ENCODE measurements around the gene CBY1.

CBY1 gene

DNA sequence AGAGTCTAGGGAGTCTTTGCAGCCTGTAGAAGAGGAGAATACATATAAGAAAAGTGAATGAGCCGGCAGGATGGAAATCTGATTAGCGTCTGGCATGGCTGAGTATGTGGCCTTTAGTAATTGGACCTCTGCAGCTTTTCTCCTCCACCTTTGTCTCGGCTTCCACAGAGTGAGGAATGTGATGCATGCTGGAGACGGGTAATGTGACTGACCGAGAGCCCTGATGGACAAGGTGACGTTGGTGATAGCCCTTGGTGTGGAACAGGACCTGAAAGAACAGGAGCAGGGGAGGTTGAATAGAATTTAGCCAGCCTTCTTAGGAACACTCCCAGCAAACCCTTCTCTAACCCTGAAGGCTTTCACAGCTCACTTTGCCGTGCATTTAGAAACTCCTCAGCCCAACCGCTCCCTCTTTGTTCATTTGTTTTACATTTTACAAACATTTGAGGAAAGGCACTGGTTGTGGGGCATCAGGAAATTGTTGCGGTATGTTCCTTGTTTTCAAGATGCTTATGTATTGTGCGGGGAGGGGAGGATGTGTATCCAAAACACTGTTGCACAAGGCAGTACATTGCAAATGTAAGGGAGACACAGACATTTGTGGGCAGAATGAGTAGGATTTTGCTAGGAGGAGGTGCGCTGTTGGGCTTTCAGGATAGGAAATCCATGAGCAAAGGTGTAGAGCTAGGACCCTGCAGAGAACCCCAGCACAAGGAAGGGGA, 56.2 kb downstream of the CBY1 start:
- TF ChIP-seq, protein P1, sequence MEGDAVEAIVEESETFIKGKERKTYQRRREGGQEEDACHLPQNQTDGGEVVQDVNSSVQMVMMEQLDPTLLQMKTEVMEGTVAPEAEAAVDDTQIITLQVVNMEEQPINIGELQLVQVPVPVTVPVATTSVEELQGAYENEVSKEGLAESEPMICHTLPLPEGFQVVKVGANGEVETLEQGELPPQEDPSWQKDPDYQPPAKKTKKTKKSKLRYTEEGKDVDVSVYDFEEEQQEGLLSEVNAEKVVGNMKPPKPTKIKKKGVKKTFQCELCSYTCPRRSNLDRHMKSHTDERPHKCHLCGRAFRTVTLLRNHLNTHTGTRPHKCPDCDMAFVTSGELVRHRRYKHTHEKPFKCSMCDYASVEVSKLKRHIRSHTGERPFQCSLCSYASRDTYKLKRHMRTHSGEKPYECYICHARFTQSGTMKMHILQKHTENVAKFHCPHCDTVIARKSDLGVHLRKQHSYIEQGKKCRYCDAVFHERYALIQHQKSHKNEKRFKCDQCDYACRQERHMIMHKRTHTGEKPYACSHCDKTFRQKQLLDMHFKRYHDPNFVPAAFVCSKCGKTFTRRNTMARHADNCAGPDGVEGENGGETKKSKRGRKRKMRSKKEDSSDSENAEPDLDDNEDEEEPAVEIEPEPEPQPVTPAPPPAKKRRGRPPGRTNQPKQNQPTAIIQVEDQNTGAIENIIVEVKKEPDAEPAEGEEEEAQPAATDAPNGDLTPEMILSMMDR (IDR thresholded peaks at IDR 0.05; ENCODE audit: unreplicated experiment in 3 of 3), result no peak
- H3K9me3 Mint-ChIP-seq, result no peaks in the 10 kb centered on the region
- peak overlapping the region in 1 of 3 experiments; percentile 20 for H3K4me3 Mint-ChIP-seq
- peaks cover 74% of the 10 kb centered on the region for H3K4me1 Mint-ChIP-seq
- H3K27ac Mint-ChIP-seq, result peak overlapping the region; percentile 79 to 83 (median 81)
- H3K27me3 Mint-ChIP-seq (ENCODE audit: low read depth), result no peaks in the 10 kb centered on the region
- peaks cover 14% of the 10 kb centered on the region for H3K36me3 Mint-ChIP-seq (ENCODE audit: low read depth)

DNA sequence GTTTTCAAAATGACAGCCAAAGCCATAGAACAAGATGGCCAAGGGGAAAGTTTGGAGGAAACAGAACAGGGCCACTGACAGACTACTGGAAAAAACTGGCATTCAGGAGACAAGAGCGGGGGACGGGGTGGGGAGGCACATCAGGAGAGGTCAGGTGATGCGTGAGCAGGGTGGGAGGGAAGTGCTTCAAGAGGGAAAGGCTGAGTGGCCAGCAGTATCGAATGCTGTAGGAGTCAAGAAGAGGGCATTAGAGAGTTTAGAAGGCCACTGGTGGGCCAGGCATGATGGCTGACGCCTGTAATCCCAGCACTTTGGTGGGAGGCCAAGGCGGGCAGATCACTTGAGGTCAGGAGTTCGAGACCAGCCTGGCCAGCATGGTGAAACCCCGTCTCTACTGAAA, 57.5 kb downstream of the CBY1 start:
- Mint-ChIP-seq H3K4me3 (peak overlapping the region in 1 of 3 experiments; percentile 2), H3K27me3 (ENCODE audit: low read depth) (no peaks in the 10 kb centered on the region), H3K4me1 (peaks cover 73% of the 10 kb centered on the region), H3K36me3 (ENCODE audit: low read depth) (peaks cover 25% of the 10 kb centered on the region), H3K27ac (peak overlapping the region; percentile 79 to 83 (median 81)), H3K9me3 (no peaks in the 10 kb centered on the region)
- TF ChIP-seq, protein P1 (IDR thresholded peaks at IDR 0.05; ENCODE audit: unreplicated experiment in 3 of 3), result no peak

DNA sequence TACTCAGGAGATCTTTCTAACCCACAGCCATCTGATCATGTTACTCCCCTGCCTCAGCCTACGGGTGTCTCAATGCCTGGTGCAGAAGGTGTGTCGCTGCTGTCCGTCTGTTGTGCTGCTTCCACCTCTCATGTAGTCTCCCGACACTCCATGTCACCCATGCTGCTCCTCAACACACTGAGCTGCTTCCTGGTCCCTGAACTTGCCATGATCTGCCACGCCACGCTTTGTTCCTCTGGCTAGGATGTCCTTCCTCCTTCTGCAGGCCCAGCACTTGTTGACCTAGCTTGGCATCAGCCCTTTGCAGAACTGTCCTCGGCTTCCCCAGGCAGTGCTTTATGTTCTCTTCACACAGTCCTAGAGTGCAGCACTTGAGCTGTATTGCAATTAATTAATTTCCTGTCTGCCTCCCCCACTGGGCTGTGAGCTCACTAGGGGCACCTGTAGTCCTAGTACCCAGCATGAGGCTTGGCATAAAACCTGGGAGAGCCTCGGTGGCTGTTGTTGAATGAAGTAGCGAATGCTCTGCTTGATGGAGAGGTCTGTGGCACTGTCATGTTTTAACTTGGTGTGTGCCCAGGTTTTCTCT, 58.8 kb downstream of the CBY1 start:
- peaks cover 25% of the 10 kb centered on the region for H3K36me3 Mint-ChIP-seq (ENCODE audit: low read depth)
- peak overlapping the region; percentile 79 to 88 (median 84) for H3K27ac Mint-ChIP-seq
- H3K27me3 Mint-ChIP-seq (ENCODE audit: low read depth), result no peaks in the 10 kb centered on the region
- H3K4me1 Mint-ChIP-seq, result peaks cover 73% of the 10 kb centered on the region
- no peaks in the 10 kb centered on the region for H3K9me3 Mint-ChIP-seq
- TF ChIP-seq, protein P1 (IDR thresholded peaks at IDR 0.05; ENCODE audit: unreplicated experiment in 3 of 3), result no peak
- peak overlapping the region; percentile 1 to 37 (median 15) for H3K4me3 Mint-ChIP-seq

DNA sequence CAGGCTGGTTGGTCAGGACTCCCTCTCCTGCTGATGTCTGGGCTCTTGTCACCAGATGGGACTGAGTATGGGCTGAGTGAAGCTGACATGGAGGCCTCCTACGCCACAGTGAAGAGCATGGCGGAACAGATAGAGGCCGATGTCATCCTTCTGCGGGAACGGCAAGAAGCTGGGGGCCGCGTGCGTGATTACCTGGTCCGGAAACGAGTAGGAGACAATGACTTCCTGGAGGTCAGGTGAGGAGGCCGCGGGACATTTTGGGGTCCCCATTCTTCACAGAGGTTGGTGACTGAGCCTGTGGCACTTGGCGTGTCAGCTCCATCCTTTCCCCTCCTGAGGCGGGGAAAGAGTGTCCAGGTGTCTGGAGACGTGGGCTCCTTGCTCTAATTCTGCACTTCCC, 59.4 kb downstream of the CBY1 start:
- Mint-ChIP-seq H3K27me3 (ENCODE audit: low read depth) (no peaks in the 10 kb centered on the region), H3K9me3 (no peaks in the 10 kb centered on the region), H3K4me3 (no peak overlapping the region), H3K36me3 (ENCODE audit: low read depth) (peaks cover 25% of the 10 kb centered on the region), H3K4me1 (peaks cover 70% of the 10 kb centered on the region), H3K27ac (peak overlapping the region in 2 of 3 experiments; percentile 79 to 84)
- TF ChIP-seq, protein P1 (IDR thresholded peaks at IDR 0.05; ENCODE audit: unreplicated experiment in 3 of 3), result no peak

DNA sequence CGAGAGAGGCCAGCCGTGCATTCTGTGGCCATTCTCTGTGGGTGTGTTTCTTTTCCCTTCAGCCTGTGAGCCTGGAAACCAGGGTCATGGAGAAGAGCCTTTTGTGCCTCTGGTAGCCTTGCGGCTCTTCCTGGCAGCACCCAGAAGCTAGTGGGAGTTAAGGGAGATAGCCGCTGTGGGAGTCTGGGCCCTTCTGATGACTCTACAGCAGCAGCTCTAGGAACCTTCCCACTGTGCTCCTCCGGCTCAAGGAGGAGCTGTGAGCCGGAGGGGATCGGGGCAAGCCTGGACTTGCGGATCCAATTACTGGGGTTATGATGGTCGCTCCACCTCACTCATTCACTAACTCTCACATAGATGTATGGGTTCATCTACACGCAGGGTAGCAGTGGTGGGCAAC, 59.8 kb downstream of the CBY1 start:
- Mint-ChIP-seq H3K4me3 (peak overlapping the region in 1 of 3 experiments; percentile 6), H3K9me3 (no peaks in the 10 kb centered on the region), H3K36me3 (ENCODE audit: low read depth) (peaks cover 27% of the 10 kb centered on the region), H3K27ac (peak overlapping the region in 1 of 3 experiments; percentile 71), H3K27me3 (ENCODE audit: low read depth) (no peaks in the 10 kb centered on the region), H3K4me1 (peaks cover 66% of the 10 kb centered on the region)
- TF ChIP-seq, protein P1 (IDR thresholded peaks at IDR 0.05; ENCODE audit: unreplicated experiment in 3 of 3), result no peak

Data from nephron (organoid).